ENCODE data around the gene C13orf46. TPM values are rescaled to one million over a fixed set of nuclear protein-coding genes. Genes with fewer than 3 reads are reported as not detected.

C13orf46 gene
- total RNA-seq, 1 experiment from 2014 or later, result 0.33 TPM

DNA sequence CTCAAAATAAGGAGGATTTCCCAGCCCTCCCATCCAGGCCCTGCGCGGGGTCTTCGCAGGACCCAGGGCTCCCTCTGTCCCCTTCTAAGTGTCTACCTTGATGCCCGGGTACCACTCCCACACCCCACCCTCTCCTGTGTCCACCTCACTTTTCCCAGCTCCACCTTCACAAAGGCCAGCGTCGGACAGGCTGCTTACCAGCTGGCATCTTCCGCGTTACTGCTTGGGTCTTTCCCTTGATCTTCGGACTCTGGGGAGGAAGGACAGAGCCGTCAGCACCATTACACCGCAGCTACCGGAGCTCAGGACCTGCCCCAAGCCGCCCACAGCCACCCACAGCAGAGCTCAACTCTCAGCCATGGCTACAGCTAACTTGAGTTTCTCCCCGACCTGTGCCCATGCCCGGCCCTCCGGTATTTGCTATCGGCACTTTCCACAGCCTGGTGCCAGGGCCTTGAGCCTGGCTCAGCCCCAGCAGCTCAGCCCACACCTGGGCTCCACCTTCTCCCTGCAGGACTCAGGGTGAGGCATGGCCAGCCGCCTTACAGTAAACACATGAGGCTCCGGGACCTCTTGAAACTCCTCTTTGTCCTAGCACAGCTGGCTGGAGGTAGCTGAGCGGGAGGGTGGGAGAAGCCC, 3.8 kb downstream of the C13orf46 start:
- H3K4me1 Mint-ChIP-seq (ENCODE audit: low read depth, unreplicated experiment), result no peaks in the 10 kb centered on the region
- TF ChIP-seq, protein P1, sequence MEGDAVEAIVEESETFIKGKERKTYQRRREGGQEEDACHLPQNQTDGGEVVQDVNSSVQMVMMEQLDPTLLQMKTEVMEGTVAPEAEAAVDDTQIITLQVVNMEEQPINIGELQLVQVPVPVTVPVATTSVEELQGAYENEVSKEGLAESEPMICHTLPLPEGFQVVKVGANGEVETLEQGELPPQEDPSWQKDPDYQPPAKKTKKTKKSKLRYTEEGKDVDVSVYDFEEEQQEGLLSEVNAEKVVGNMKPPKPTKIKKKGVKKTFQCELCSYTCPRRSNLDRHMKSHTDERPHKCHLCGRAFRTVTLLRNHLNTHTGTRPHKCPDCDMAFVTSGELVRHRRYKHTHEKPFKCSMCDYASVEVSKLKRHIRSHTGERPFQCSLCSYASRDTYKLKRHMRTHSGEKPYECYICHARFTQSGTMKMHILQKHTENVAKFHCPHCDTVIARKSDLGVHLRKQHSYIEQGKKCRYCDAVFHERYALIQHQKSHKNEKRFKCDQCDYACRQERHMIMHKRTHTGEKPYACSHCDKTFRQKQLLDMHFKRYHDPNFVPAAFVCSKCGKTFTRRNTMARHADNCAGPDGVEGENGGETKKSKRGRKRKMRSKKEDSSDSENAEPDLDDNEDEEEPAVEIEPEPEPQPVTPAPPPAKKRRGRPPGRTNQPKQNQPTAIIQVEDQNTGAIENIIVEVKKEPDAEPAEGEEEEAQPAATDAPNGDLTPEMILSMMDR (IDR thresholded peaks at IDR 0.05; ENCODE audit: unreplicated experiment), result no peak
- DNase-seq, result no peak
- no peaks in the 10 kb centered on the region for H3K9me3 Mint-ChIP-seq (ENCODE audit: low read depth, unreplicated experiment)
- no peak overlapping the region for H3K27ac Mint-ChIP-seq (ENCODE audit: unreplicated experiment)
- H3K27me3 Mint-ChIP-seq (ENCODE audit: unreplicated experiment), result no peaks in the 10 kb centered on the region
- H3K4me3 Mint-ChIP-seq (ENCODE audit: low read depth, unreplicated experiment), result no peak overlapping the region
- intact Hi-C loops (cut with micrococcal nuclease; ENCODE audit: unreplicated experiment), result no loop called here
- BruUV-seq (replicated peaks), result no TSS peak
- CTCF ChIA-PET, result no interaction called here
- no peaks in the 10 kb centered on the region for H3K36me3 Mint-ChIP-seq (ENCODE audit: insufficient read depth, unreplicated experiment)

DNA sequence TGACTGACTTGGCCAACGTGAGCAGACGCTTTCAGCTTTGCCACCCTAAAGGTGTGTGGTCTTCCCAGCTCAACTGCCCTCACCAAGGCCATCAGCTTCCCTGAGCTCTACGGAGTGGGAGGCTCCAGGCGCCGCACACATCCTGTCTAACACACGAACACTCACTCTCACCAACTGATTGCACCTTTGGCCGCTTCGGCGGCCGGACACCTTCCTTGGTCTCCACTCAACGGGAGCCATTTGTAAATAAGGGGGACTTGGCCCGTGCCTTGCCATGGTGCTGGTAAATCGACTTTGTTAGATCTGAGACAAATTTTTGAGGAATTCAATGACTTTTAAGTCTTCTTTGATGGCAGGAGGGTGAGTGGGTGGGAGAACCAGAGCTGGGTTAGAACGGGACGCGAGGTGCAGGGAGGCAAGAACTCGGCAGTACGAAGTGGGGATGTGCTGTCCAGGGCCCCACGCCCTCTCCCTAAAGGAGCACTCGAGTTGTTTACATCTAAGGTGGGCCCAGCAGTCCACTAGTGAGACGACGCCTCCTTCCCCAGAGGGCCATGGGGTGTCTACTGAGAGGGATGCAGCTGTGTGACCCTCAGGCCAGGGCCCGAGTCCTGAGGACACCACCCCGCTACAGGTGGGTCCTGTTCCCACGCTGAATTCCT, 4.4 kb downstream of the C13orf46 start:
- Mint-ChIP-seq H3K27me3 (ENCODE audit: unreplicated experiment) (no peaks in the 10 kb centered on the region), H3K36me3 (ENCODE audit: insufficient read depth, unreplicated experiment) (no peaks in the 10 kb centered on the region), H3K27ac (ENCODE audit: unreplicated experiment) (no peak overlapping the region), H3K4me3 (ENCODE audit: low read depth, unreplicated experiment) (no peak overlapping the region), H3K4me1 (ENCODE audit: low read depth, unreplicated experiment) (no peaks in the 10 kb centered on the region), H3K9me3 (ENCODE audit: low read depth, unreplicated experiment) (no peaks in the 10 kb centered on the region)
- TF ChIP-seq, protein P1 (IDR thresholded peaks at IDR 0.05; ENCODE audit: unreplicated experiment), result no peak
- CTCF ChIA-PET, result no interaction called here
- DNase-seq, result no peak
- intact Hi-C loops (cut with micrococcal nuclease; ENCODE audit: unreplicated experiment), result no loop called here
- no TSS peak for BruUV-seq (replicated peaks)

DNA sequence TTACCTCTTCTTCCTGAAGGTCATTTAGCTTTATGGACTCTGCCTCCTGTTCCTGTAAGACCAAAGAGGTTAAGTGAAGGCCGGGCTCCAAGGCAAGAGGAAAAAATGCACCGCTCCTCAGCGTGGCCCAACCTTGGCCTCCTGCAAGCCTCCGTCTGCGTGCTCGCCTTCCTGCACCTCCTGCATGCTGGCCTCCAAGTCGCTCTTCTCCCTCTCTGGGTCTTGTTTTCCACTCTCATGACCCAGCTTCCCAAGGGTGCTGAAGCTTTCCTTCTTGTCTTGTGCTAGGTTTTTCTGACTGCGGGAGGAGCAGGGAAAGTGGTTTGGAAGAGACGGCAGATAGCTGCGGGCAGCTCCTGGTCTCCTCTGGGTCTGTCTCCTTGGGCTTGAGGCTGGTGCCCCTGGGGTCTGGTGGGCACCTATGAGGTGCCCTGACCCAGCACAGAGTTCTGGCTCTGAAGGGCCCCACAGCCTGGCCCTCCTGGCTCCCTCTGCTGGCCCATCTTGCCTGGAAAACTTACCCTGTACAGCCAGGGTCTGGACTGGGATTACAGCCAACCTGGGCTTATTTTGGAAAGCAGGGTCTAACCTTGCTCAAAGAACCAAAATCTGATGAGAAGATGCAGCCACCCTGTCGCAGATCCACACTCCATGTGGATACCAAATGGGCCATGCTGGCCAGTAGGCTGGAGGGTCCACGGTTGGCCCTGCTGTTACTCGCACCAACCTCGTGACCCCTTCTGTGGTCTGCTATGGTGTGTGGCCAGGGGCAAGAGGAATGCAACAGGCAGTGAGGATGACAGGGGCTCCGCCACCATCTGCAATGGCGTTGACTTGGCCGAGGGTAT, 5.2 kb downstream of the C13orf46 start:
- CTCF ChIA-PET, result no interaction called here
- TF ChIP-seq, protein P1 (IDR thresholded peaks at IDR 0.05; ENCODE audit: unreplicated experiment), result no peak
- Mint-ChIP-seq H3K27me3 (ENCODE audit: unreplicated experiment) (no peaks in the 10 kb centered on the region), H3K4me3 (ENCODE audit: low read depth, unreplicated experiment) (no peak overlapping the region), H3K36me3 (ENCODE audit: insufficient read depth, unreplicated experiment) (no peaks in the 10 kb centered on the region), H3K9me3 (ENCODE audit: low read depth, unreplicated experiment) (no peaks in the 10 kb centered on the region), H3K27ac (ENCODE audit: unreplicated experiment) (no peak overlapping the region), H3K4me1 (ENCODE audit: low read depth, unreplicated experiment) (no peaks in the 10 kb centered on the region)
- BruUV-seq (replicated peaks), result no TSS peak
- intact Hi-C loops (cut with micrococcal nuclease; ENCODE audit: unreplicated experiment), result no loop called here
- no peak for DNase-seq

DNA sequence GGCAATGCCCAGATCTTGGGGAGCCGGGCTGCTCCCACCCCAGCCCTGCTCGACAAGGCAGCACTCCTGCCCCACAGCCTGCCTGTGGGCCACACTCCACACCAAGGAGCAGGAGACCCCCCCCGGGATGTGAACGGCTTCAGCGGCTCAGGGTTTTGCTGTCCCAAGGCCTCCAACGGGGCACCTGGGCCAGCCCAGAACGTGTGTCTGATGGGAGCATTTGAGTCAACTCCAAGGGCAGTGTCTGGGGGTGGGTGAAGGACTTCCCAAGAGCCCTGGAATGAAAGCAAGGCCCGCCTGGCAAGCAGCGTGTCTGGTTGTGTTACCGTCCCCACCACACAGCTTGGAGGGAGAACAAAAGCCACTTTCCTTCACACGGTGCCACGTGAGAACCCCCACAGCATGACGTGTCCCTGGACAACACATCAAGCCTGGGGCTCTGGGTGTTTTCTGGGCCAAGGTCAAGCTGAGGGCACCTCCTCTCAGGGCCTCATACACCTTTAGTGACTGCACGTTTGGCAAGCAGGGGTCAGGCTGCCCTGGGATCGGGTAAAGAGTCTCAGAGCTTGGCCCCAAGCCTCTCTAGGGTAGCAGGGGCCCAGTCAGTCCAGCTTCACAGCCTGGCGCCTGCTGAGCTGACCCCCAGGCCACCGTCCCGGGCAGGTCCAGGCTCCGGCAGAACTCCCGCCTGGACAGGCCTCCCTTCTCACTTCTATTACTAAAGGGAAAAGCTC, 6.0 kb downstream of the C13orf46 start:
- Mint-ChIP-seq H3K36me3 (ENCODE audit: insufficient read depth, unreplicated experiment) (no peaks in the 10 kb centered on the region), H3K9me3 (ENCODE audit: low read depth, unreplicated experiment) (no peaks in the 10 kb centered on the region), H3K27me3 (ENCODE audit: unreplicated experiment) (no peaks in the 10 kb centered on the region), H3K4me1 (ENCODE audit: low read depth, unreplicated experiment) (no peaks in the 10 kb centered on the region), H3K27ac (ENCODE audit: unreplicated experiment) (no peak overlapping the region), H3K4me3 (ENCODE audit: low read depth, unreplicated experiment) (no peak overlapping the region)
- TF ChIP-seq, protein P1 (IDR thresholded peaks at IDR 0.05; ENCODE audit: unreplicated experiment), result no peak
- intact Hi-C loops (cut with micrococcal nuclease; ENCODE audit: unreplicated experiment), result no loop called here
- no peak for DNase-seq
- BruUV-seq (replicated peaks), result no TSS peak
- CTCF ChIA-PET, result no interaction called here
